ENCODE data around the gene WSCD2.

WSCD2 gene

DNA sequence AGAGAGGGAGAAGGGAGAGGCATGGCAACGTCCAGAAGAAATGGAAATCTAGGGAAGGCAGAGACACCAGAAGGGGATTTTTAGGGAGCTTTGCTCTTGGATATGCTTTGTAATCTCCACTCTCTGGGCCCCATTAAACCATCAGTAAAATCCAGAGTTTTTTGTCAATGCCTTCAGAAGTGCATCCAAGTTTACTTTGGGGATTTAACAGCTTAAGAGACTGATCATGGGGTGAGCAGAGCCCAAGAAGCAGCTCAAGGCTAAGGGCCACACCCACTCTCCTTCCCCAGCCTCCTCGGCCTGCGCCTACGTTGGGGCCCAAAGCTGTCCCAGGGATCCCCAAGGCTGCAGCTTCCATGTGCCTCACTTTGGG lies 37.4 kb upstream of the WSCD2 start:
- H3K27ac ChIP-seq: no peak overlapping the region
- TF ChIP-seq CTCF (conservative IDR thresholded peaks at IDR 0.05): no peak

DNA sequence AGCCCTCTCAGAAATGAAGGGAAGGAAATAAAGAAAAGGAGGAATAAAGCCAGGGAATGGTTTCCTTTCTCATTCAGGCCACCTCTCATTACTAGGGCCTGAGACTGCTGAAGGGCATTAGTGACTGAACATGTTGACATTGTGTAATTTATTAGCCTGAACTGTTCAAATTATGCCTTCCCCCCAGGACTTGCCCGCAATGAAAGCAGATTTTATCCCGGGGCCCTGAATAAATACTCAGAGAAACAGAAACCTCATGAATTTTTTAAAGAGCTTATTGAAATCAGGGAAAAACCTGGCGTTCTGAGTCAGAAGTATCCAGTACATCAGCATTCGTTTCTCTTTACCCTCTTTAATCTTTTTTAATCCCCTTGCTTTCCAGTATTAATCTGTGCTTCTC lies 35.9 kb upstream of the WSCD2 start:
- peak overlapping the region; percentile 67 for H3K27ac ChIP-seq
- no peak for TF ChIP-seq CTCF (conservative IDR thresholded peaks at IDR 0.05)

DNA sequence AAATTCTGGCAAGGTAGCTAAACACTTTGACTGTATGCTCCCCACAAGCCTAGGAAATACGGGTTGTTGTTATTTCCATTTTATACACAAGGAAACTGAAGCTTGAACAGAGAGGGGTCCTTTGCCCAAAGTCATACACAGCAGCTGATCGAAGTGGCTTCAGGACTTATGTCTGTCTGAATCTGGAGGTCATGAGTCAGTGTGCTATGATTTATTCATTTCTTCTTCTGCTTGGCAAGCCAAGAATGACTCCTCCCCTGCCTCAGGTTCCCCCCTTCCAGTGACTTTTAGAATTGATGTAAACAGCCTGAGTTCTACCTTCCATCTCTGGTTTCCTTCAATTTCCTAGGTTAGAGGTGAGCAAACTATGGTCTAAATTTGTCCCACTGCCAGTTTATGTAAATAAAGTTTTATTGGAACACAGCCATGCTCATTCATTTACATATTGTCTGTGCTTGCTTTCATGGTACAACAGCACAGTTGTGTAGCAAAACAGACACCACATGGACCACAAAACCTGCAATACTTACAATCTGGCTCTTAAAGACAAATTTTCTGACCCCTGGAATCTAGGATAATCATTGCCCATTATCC lies 34.9 kb upstream of the WSCD2 start:
- no peak for TF ChIP-seq CTCF (conservative IDR thresholded peaks at IDR 0.05)
- H3K27ac ChIP-seq: peak overlapping the region; percentile 67

- no peak for TF ChIP-seq CTCF (conservative IDR thresholded peaks at IDR 0.05)
- no peak overlapping the region for H3K27ac ChIP-seq
Observed at GRCh38 chr12:108097160-108097911, 31.8 kb upstream of the WSCD2 start.

DNA sequence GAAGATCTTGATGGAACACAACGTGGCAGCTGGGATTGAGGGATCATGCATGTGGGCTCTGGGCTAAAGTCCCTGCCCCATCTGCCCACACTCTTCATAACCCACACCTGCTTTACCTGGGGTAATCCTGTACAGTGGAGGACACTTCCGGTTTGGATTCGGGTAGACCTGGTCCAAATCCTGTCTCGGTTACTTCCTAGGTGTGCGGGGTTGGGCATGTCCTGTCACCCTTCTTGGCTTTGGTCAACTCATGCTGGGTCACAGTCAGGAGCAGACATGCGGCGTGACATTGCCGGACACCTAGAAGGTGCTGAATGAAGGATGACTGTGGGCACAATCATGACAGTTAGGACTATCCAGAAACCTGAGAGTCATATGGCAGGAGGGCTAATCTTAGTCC lies 30.7 kb upstream of the WSCD2 start:
- no peak overlapping the region for H3K27ac ChIP-seq
- no peak for TF ChIP-seq CTCF (conservative IDR thresholded peaks at IDR 0.05)

DNA sequence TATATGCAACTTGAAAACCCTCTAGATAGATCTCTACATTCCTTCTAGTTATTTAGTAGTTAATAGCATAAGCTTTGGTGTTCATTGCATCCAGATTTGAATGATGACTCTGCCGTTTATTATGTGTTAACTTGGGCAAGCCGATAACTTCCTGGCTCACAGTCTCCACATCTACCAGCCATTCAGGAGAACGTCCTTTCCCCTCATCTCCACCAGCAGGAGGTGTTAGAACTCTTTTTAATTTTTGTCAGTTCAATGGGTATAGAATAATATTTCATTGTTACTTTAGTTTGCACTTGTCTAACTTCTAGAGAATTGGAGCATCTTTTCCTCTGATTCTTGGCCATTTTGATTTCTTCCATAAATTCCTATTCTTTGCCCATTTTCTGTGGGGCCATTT lies 30.0 kb upstream of the WSCD2 start:
- peak; percentile 28 for TF ChIP-seq CTCF (conservative IDR thresholded peaks at IDR 0.05)
- H3K27ac ChIP-seq: no peak overlapping the region

DNA sequence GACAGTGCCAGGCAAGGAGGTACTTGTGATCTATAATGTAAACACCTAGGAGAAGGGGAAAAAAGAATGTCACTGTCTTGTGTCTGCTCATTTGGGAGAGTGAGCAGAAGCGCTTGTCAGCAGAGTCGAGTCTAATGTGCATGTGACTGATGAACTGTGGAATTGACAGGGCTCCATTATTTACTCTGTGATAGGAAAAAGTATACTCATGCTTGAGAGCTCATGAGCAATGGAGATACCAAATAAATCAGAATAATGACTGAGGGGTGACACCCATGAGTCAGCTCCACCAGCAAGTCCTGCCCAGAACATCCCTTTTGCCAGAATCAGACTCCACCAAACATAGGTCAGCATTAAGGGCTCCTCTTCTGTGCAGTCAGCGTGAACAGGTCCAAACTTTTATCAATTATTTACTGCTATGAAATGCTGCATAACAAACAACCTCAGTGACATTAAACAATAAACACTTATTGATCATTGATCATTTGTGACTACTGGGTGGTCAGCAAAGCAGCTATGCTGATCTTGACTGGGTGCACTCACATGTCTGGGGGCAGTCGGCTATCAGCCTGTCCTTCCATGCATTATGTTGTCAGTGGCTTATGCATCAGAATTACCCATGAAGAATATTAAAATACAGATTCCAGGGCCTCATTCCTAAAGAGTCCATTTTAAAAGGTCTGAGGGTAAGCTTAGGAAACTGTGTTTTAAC lies 29.2 kb upstream of the WSCD2 start:
- no peak for TF ChIP-seq CTCF (conservative IDR thresholded peaks at IDR 0.05)
- H3K27ac ChIP-seq: no peak overlapping the region

Measured in VCaP (cell line).